ENCODE data around the gene CETP.

- TF ChIP-seq, protein P1, sequence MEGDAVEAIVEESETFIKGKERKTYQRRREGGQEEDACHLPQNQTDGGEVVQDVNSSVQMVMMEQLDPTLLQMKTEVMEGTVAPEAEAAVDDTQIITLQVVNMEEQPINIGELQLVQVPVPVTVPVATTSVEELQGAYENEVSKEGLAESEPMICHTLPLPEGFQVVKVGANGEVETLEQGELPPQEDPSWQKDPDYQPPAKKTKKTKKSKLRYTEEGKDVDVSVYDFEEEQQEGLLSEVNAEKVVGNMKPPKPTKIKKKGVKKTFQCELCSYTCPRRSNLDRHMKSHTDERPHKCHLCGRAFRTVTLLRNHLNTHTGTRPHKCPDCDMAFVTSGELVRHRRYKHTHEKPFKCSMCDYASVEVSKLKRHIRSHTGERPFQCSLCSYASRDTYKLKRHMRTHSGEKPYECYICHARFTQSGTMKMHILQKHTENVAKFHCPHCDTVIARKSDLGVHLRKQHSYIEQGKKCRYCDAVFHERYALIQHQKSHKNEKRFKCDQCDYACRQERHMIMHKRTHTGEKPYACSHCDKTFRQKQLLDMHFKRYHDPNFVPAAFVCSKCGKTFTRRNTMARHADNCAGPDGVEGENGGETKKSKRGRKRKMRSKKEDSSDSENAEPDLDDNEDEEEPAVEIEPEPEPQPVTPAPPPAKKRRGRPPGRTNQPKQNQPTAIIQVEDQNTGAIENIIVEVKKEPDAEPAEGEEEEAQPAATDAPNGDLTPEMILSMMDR (IDR thresholded peaks at IDR 0.05; ENCODE audit: low read depth, low read length, missing input control): no peak
- no peak for TF ChIP-seq RAD21 (IDR thresholded peaks at IDR 0.05)
- no peak for TF ChIP-seq ATF3 (IDR thresholded peaks at IDR 0.05)
- TF ChIP-seq JUND (IDR thresholded peaks at IDR 0.05): no peak
- TF ChIP-seq YY1 (IDR thresholded peaks at IDR 0.05): no peak
Observed at GRCh38 chr16:57024894-57025680, 63.3 kb downstream of the CETP start.

Data from liver (tissue), 3 donors.